ENCODE measurements around the gene SCN5A.

SCN5A gene

DNA sequence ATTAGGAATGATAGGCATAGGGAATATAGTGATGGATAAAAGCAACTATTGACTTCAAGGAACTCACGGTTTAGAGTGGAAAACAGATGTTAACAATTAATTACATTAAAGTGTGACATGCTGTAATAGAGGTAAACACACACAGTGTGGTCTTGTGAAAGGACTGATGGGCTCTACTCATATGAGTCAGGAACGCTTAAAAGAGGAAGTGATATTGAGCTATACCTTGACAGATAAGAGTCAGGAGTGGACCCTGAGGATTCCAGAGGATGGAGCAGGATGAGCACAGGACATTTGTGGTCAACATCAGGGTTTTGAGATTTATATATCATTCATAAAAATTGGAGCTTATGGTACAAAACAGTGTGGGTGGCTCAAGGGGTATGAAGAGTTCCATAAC is 142.4 kb downstream of the SCN5A start:
- Mint-ChIP-seq H3K27ac (no peak overlapping the region), H3K9me3 (no peaks in the 10 kb centered on the region), H3K27me3 (ENCODE audit: low read depth) (no peaks in the 10 kb centered on the region), H3K36me3 (ENCODE audit: low read depth) (peaks cover 33% of the 10 kb centered on the region), H3K4me1 (no peaks in the 10 kb centered on the region), H3K4me3 (no peak overlapping the region)
- TF ChIP-seq, protein P1, sequence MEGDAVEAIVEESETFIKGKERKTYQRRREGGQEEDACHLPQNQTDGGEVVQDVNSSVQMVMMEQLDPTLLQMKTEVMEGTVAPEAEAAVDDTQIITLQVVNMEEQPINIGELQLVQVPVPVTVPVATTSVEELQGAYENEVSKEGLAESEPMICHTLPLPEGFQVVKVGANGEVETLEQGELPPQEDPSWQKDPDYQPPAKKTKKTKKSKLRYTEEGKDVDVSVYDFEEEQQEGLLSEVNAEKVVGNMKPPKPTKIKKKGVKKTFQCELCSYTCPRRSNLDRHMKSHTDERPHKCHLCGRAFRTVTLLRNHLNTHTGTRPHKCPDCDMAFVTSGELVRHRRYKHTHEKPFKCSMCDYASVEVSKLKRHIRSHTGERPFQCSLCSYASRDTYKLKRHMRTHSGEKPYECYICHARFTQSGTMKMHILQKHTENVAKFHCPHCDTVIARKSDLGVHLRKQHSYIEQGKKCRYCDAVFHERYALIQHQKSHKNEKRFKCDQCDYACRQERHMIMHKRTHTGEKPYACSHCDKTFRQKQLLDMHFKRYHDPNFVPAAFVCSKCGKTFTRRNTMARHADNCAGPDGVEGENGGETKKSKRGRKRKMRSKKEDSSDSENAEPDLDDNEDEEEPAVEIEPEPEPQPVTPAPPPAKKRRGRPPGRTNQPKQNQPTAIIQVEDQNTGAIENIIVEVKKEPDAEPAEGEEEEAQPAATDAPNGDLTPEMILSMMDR (IDR thresholded peaks at IDR 0.05; ENCODE audit: unreplicated experiment in 3 of 3) = no peak

DNA sequence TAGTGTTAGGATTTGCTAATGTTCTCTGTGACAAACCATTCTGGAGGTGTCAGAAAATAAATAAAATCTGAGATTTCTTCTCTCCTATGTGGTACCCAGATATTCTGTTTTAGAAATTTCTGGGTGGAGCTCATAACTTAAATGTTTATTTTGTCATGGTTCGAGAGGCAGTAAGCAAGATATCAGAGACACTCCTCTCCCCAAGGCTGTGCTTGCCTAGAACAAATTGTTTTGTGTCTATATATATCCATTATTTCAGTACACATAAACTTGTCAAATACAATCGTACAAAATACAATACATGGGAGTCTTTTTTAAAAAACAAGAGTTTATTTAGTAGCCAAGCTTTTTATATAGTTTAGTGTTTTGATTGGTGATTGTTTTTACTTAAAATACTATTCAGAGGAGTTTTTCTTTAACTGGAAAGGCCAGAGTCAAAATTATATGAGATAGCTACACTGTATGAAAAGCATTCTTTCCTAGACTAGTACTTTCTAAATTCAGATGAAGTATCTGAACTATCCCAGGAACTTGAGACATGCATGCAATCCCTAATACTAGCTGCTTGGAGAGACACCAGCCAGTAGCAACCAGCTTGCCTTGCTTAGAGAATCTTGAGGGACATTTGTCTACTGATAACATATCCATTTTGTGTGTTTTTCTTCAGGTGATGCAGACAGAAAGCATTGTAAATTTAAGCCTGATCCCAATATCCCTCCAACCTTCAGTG is 148.6 kb downstream of the SCN5A start:
- peaks cover 29% of the 10 kb centered on the region for H3K36me3 Mint-ChIP-seq (ENCODE audit: low read depth)
- no peak overlapping the region for H3K27ac Mint-ChIP-seq
- H3K9me3 Mint-ChIP-seq = no peaks in the 10 kb centered on the region
- H3K4me1 Mint-ChIP-seq = peaks cover 24% of the 10 kb centered on the region
- no peaks in the 10 kb centered on the region for H3K27me3 Mint-ChIP-seq (ENCODE audit: low read depth)
- TF ChIP-seq, protein P1 (IDR thresholded peaks at IDR 0.05; ENCODE audit: unreplicated experiment in 3 of 3) = no peak
- no peak overlapping the region for H3K4me3 Mint-ChIP-seq

All from nephron (organoid).